HG03342 (cell line): ENCODE results near the gene CPT1C.

Experiments
- ATAC-seq: cut with Tn5 transposase; IDR thresholded peaks from one replicate; pipeline ENCODE4 v1.9.1; 2021; ENCODE audit warnings: mild to moderate bottlenecking, moderate library complexity; ENCODE audit not compliant: unreplicated experiment

The CPT1C gene

DNA sequence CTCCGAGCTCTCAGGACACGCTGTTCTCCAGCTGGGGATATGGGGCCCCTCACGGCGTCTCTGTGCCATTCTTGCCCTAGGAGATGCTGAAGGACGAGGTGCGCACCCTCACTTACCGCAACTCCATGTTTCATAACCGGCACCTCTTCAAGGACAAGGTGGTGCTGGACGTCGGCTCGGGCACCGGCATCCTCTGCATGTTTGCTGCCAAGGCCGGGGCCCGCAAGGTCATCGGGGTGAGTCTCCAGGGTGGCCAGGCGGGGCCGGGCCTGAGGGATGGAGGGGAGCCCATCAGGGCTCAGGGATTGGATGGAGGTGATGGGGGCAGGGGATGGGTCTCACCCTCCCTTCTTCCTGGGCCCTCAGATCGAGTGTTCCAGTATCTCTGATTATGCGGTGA is 9.1 kb upstream of the CPT1C start:
- no peak for ATAC-seq

DNA sequence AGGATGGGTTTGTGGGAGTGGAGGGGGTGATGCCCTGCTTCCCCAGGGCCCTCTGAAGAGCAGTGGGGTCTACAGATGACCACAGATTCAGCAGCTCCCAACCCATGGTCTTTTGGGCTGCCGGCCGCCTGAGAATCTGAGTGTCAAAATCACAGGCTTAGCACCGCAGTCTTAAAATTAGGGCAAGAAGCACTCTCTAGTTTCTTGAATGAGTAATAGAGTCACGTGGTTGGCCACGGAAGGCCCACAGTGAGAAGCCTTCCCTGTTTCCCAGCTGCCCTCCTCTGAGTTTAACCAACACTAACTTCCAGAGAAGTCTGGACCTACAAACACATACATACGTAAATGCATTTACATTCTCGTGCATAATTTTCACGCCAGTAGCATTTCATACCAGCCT is 8.6 kb upstream of the CPT1C start:
- ATAC-seq, result no peak

DNA sequence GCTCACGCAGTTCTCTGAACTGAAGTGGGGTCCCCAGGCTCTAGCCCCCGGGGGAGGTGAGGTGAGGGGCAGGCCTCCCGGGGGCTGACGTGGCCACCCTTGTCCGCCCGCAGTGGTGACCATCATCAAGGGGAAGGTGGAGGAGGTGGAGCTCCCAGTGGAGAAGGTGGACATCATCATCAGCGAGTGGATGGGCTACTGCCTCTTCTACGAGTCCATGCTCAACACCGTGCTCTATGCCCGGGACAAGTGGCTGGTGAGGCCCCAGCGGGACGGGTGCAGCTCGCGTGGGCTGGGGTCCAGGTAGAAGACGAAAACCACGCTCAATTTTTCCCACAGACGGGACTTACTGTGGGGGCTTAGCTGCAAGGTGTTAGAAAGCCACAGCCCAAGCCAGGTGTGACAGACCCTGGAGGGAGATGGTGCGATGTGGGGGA is 7.1 kb upstream of the CPT1C start:
- ATAC-seq, result no peak

DNA sequence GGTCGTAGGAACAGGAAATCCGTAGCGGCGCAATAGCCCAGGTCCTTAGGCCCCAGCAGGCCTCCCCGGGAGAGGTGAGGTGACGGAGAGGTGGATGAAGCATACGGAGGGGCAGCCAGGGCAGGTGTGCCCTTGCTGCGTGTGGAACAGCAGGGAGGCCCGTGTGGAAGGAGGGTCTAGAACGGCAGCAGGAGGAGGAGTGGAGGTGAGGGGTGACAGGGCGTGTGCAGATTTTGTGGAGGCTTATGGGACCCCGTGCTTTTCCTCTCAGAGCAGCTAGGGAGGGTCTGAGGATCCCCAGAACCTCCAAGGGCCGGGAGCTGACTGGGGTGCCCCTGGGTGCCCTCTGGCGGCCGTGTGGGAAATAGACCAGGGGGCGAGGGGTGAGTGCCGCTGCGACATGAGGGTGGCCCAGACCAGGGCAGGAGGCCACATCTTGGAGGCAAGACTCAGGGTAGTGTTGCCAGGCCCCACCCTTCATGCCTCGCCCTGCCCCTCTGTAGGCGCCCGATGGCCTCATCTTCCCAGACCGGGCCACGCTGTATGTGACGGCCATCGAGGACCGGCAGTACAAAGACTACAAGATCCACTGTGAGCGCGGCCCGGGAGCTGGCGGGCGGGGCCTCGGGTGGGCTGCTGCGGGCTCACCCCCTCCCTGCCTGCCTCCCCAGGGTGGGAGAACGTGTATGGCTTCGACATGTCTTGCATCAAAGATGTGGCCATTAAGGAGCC is 6.5 kb upstream of the CPT1C start:
- no peak for ATAC-seq

DNA sequence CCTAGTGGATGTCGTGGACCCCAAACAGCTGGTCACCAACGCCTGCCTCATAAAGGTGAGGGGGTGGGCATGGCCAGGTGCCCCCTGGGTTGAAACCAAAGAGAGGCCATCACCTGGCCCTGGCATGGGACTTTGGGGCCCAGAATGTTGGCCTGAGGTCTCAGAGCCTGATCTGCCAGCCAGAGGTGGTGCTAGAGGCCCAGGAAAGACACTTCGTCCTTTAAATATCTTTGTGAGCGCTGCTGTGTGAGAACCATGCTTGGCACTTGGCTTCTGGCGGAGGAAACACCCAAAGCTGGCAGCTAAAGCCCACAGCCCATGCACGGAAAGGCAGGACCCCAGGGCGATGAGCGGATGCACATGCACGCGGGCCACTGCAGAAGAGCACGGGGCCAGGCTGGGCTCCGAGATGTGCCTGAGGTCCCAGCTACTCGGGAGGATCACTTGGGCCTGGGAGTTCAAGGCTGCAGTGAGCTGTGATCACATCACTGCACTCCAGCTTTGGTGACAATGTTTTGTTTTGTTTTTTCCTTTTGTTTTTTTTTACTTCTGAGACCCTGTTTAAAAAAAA is 5.8 kb upstream of the CPT1C start:
- no peak for ATAC-seq

DNA sequence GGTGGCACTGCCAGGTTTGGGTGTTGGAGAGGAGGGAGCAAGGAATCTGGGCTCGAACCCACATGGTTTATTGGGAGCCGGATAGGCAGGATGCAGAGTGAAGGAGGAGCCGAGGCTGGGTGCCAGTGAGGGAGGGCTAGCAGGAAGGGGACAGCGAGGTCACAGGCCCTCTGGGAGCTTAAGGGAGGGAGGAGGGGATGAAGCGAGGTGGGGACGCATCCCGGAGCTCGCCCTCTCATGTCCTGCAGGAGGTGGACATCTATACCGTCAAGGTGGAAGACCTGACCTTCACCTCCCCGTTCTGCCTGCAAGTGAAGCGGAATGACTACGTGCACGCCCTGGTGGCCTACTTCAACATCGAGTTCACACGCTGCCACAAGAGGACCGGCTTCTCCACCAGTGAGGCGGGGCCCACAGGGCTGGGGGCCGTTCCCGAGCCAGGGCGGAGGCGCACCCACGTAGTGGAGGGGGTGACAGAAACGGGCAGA is 5.0 kb upstream of the CPT1C start:
- no peak for ATAC-seq

DNA sequence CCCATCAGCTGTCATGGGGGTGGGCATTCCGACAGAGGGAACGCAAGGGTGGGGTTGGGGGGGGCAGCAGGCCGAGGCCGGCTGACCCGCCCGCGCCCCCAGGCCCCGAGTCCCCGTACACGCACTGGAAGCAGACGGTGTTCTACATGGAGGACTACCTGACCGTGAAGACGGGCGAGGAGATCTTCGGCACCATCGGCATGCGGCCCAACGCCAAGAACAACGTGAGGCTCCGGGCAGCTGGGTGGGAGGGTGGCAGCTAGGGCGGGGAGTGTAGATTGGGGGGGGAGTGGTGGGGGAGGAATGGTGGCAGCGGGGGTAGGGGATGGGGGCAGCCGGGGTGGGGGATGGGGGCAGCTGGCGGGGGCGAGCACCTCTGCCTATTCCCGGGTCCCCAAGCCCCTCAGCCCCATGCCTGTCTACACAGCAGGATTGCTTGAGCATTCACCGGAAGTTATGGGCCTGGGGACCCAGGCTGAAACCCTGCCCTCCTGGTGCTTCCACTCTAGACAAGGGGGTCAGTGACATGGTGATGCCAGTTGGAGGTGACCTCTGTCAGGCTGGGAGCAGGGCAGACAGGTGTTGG is 4.3 kb upstream of the CPT1C start:
- no peak for ATAC-seq

DNA sequence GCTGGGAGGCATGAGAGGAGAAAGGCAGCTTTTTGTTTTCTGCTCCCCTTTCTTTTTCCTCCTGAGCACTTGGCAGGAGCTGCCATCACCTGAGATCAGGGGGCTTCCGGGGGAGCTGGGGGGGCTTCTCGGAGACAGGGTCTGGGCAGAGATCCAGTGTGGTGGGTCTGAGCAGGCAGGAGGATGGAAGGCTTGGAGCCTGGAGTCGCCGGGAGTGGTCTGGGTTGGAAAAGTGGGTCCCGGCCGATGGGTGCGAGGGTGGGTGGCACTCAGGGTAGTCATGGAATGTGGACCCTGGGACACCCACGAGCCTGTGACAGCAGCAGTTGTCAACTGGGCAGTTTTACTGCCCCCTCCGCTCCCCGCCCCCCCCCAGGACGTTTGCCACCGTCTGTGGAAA is 3.8 kb upstream of the CPT1C start:
- ATAC-seq, result no peak

DNA sequence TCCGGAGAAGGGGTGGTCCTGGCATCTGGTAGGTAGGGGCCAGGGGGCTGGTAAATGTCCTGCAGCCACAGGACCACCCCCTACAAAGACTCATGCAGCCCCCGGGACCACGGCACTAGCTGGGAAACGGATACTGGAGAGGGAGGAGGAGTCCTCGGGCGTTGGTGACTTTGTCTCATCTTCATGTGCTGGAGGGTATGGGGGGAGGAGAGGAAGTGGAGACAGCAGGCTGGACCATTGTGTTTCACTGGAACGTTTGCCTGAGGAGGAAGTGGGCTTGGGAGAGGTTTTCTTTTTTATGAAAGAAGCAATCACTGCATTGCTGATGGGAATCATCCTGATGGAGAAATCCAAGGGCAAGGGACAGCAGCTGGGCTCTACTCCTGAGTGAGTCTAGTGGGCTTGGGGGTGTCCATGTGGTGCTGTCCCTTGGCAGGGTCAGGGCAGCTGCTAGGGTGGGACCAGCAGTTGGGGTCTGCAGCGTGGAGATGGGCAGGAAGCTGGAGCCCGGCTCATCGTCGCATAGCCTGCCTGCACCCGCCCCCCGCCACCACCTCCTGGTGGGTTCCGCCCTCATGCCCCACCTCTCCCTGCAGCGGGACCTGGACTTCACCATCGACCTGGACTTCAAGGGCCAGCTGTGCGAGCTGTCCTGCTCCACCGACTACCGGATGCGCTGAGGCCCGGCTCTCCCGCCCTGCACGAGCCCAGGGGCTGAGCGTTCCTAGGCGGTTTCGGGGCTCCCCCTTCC is 3.2 kb upstream of the CPT1C start:
- ATAC-seq, result no peak

DNA sequence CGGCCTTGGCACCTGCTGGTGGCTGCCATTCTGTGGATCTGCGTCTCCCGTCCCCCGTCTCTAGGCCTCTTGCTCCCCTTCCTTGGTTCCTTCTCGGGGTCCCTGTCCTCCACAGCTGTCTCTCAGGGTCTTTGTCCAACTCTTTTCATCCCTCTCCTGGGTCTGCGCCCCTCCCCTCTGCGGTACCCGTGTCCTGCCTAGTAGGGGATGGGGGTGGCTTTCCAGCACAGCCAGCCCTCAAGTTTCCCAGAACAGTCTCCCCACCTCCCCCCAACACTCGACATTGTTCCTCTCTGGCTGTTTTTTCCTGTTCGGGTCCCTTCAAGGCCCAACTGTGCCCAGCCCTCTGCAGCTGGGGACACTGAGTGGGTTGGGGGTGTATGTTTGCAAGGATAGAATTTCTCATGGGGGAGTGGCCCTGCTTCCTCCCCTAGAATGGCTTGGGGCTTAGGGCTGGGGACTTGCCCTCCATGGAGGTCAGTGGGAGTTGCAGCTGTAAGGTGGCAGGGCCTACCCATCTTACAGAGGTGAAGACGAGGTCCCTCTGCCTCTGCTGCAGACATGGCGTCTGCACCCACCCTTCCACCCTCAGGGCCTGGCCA is 2.3 kb upstream of the CPT1C start:
- ATAC-seq, result no peak

DNA sequence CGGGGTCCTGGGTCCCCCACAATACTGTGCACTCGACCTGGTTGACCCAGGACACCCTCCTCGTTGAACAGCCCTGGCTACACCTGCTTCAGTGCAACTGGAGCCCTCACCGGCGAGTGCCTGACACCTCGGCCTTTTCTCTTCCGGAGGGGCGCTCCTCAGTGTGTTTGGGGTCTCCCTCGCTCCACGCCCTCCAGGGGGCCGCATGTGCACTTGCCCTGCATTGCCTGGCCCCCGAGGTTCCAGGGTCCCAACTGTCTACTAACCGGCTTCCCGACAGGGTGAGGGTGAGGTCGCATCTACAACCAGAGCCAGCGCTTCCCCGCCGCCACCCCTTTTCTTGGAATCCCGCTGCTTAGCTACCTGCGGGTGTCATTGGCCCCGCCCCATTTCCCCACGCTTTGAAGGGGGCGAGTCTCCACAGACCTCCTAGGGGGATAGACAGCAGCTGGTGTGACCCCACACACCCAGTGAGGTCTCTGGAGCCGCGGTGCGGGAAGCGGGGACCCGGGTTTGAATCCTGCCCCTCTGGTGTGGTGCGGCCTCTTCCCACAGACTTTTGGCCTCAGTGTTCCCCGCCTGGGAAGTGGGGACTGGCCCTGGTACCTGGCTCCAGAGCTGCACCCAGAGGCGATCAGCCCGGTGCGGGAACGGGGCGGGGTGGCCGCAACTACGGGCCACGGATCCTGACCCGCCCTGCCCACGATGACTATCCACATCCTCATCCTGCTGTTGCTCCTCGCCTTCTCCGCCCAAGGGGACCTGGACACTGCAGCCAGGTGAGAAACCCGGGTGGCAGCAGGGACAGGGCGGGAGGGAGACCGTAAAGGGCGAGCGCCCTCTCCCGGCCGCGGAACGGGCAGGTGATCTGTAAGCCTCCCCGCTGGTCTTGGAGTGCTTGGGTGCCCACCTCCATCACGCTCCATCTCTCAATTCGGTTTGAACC is 1.5 kb upstream of the CPT1C start, which contains the start of gene ADM5:
TSS of gene ADM5 (plus strand) at position 462 of the 946 bp plus-strand sequence. CDS start at position 706, 244 bp downstream.
- no peak for ATAC-seq

DNA sequence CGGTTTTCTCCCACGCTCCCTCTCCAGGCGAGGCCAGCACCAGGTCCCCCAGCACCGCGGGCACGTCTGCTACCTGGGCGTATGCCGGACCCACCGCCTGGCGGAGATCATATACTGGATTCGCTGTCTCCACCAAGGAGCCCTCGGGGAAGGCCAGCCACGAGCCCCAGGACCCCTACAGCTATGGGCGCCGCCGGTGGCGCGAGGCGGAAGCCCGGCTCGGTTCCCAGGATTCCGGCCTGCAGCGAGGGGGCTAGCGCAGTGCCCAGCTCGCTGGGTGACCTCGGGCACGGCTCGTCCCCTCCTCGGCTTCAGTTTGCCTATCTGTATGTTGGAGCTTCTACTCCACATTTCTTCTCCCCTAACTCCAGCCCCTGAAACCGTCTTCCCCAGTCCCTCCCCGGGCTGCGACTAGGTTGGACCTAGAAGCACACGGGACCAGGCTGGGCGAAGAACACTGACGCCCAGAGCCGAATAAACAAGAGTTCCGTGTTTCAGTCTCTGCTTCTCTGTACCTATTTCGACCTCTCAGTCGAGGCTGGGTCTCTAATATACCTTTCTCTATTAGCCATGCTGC is 749 bp upstream of the CPT1C start:
- ATAC-seq, result no peak

DNA sequence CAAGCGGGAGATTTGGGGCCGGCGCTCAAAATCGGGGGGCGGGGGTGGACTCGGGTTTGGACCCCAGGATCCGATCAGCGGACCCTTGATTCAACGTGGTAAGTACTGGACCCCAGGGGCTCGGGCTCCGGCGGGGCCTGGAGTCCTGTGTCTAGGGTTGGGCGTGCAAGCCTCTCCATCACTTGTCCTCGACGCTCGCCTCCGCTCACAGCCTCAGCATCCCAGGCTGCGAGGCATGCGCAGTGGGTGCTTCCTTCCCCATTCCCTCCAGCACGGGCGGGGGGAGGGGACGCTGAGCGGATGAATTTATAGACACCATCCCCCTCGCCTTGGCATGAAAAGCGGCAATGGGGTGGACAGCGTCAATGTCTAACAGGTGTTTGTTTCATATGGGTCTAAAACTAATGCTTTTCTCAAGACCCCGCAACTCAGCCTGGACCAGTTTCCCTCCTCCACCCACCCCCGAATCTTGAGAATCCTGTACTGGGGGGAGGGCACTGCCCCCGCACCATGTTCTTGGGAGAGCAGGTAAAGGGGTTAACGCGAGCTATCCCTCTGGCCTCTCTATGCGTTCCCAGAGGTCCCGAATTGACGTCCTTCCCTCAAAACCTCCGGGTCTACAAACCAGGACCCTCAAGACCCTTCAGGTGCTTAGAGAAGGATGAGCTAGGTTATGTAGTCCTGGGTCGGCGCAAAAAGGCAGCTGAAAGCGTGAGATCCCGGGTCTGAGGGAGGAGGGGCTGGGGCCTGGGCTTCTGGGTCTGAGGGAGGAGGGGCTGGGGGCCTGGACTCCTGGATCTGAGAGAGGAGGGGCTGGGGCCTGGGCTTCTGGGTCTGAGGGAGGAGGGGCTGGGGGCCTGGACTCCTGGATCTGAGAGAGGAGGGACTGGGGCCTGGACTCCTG is 579 bp downstream of the CPT1C start:
- no peak for ATAC-seq

DNA sequence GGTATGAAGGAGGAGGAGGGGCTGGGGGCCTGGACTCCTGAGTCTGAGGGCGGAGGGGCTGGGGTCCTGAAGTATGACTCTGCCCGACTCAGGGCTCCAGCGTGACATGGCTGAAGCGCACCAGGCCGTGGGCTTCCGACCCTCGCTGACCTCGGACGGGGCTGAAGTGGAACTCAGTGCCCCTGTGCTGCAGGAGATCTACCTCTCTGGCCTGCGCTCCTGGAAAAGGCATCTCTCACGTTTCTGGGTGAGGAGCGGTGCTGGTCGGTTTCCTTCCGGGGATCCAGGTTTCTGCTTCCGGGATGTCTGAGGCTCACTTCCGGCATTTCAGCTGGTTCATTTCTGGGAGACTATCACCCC is 1.2 kb downstream of the CPT1C start:
- no peak for ATAC-seq

DNA sequence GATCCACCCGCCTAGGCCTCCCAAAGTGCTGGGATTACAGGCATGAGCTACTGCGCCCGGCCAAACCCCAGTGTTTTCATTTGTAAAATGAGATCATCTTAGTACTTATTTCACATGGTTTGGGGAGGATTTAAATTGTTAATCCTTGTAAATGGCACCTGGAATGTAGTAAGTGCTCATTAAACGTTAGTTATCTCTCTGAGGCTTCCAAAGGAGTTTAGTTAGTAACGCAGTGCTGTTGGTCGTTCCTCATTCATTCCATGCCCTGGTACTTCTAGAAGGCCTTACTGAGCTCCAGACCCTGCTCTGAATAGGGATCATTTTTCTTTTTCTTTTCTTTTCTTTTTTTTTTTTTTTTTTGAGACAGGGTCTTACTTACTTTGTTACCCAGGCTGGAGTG is 5.2 kb downstream of the CPT1C start:
- ATAC-seq, result no peak

DNA sequence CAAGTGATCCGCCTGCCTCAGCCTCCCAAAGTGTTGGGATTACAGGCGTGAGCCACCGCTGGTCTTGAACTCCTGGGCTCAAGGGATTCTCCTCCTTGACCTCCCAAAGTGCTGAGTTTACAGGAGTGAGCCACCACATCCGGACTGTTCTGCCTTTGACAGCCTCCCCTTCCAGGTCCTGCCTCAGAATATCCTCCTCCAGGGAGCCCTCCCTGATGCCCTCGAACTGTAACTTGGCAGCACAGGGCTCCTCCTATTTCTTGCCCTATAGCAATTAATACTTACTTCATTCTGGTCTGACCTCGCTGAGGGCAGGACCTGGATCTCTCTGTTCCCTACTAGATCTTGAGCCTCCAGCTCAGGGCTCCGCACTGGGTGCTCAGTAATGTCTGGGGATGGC is 5.9 kb downstream of the CPT1C start:
- no peak for ATAC-seq

DNA sequence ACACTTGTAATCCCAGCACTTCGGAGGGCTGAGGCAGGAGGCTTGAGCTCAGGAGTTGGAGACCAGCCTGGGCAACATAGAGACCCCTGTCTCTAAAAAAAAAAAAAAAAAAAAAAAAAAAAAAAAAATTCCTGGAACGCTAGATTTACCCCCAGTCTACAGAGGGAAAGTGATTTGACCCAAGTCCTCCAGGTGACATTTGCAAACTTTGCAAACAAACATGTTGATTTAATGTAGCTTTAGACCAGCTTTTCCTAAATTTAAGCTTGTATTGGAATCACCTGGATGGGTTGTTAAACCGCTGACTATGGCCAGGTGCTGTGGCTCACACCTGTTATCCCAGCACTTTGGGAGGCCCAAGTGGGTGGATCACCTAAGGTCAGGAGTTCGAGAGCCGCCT is 8.4 kb downstream of the CPT1C start:
- no peak for ATAC-seq

DNA sequence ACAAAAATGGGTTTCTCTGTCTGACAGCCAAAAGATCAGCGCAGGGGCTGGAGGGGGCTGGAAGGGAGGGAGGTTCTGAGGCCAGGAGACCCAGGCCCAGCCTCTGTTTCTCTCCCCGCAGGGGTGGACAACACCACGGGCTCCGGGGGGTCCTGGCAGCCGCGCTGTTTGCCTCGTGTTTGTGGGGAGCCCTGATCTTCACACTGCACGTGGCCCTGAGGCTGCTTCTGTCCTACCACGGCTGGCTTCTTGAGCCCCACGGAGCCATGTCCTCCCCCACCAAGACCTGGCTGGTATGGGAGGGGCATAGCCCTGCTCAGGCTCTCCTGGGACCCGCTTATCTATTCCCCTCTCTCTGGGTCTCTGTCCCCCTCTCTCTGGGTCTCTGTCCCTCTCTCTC is 9.6 kb downstream of the CPT1C start:
- no peak for ATAC-seq

DNA sequence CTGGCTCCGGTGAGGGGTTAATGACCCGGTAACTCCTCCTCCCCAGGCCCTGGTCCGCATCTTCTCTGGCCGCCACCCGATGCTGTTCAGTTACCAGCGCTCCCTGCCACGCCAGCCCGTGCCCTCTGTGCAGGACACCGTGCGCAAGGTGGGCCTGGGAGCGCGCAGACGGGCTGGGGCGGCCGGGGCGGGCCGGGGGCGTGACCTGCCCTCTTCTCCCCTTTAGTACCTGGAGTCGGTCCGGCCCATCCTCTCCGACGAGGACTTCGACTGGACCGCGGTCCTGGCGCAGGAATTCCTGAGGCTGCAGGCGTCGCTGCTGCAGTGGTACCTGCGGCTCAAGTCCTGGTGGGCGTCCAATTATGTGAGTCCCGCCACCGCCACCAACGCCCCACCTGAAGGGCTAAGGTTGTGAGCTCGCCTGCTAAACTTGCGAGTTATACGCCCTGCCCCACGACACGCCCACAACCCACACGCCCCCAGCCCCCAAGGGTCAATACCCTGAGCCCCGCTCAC is 10.4 kb downstream of the CPT1C start:
- no peak for ATAC-seq
